ENCODE results near the gene EIF4B.
A peak's percentile ranks its signal among the peaks of the same experiment; 100 is the strongest.

EIF4B gene

GRCh38 chr12:53047221-53048032 is 41.2 kb downstream of the EIF4B start:
- peak in 3 of 4 experiments; percentile 31 to 70 (median 37) for DNase-seq

DNA sequence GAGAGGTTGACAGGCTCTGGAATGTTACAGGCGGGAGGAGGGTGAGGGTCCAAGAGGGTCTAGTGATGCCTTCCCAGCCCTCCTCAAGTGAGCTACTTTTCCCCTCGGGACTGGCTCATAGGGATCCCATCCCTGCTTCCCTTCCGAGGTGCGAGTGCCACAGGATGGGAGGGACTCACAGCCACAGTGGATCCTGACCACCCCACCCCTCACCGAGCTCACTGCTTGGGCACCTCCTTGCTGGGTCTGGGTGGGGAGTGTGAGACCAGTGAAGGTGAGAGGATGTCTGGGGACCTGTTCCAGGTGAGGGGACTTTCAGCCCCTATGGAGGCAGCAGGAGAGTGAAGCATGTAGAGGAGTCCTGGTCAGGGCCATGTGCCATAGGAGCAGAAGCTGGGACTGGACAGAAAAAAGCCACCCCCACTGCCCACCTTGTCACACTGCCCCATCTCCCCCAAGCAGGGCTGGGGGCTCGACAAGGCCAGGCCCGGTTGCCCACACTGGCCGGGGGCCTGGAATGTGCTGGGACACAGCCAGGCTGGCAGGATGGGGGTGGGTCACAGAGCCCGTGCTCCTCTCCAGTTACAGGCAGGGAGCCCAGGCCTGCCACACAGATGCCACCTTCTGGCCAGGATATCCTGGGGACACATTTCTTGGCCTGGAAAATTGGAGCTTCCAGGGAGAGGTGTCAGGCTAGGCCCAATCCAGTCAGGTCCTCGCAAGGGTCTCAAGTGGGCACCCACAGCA is 42.0 kb downstream of the EIF4B start:
- no peak for DNase-seq

DNA sequence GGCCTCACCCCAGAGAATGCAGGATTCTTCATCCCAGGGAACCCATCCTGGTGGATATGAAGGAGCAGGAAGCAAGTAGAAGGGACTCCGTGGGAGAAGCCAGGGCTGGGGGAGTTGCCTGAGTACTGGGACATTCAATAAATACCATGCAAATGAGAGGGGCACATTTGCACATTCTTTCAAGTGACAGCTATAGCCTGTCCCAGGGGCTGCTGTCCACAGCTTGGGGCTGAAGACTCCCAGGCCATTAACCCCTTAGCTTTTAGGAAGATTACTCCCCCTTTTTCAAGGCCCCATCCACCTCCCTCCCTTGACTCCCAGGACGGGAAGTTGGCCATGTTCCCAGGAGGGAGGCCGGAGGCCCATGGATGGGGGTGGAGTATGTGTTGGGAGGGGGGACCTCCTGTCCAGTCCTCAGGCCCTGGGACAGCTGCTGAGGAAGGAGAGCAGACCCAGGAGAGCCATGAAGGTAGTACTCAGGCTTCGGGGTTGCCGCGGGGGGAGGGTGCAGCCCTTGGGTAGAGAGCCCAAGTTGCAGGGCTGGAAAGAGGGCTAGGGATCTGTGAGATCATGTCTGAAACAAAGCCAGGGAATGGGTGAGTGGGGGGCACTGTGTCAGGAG is 42.6 kb downstream of the EIF4B start:
- DNase-seq: no peak

GRCh38 chr12:53049571-53050318 is 43.5 kb downstream of the EIF4B start, which contains the start of gene TNS2:
Gene TNS2, plus strand, starts transcription at chr12:53050065. Its CDS starts 121 bp downstream, at chr12:53050186.
- DNase-seq: no peak

DNA sequence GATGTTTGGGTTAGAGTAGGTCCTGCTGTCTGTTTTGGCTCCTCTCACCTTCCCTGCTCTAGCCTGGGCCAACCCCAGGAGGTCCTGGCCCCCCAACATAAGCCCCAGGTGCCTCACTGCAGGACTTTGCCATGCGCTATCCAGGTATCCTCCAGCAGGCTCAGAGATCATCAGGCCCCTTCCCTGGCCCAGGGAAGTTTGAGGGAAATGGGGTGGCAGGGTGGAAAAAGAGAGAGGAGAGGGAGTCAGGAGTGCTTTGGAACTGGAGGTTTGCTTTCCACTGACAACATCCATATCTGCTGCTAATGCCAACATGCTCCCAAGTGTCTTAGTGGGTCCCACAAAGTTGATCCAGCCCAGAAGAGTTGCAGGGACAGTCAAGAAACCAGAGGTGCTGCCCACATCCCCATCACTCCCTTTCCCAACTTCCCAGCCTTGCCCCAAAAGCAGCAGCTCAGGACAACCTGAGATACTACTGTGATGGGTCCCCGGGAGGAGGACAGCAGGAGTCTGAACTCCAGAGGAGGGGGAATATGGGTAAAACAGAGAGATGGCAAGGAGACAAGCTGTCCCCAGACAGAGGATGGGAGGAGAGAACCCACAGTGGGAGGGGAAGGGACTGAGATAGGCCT is 44.3 kb downstream of the EIF4B start:
- no peak for DNase-seq

DNA sequence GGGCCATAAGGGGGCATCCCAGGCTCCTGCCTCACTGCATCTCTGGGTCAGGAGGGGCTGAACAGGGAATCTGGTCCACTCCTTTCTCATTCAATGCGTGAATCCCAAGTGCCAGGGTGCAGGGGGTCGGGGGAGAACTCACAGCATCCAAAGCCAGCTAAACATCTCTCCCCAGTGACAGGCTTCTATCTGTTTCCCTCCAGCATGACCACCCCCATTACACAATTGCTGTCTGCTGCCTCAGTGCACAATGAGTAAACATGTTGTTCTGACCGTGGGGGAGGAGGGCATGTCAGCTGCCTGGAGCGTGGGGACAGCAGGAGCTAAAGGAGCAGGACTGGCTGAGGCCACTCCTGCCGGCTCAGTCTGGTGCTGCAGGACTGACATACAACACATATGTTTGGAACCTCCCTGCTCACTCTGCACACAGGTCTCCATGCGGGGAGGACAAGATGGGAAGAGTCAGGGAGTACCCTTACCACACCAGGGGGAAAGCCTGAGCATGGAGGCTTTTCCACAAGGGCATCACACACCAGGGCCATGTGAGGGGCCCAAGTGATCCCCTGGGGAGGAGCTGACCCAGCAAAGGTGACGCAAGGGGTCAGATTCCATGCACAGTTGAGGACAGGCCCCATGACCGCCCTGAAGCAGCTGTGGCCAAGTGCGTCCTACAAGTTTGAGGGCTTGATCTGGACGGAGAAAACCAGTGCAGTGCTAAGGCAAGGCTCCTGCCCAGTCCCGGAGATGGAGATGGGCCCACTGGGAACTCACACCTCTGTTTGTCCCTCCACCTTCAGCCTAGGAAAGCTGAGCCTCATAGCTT is 45.0 kb downstream of the EIF4B start:
- DNase-seq: no peak

DNA sequence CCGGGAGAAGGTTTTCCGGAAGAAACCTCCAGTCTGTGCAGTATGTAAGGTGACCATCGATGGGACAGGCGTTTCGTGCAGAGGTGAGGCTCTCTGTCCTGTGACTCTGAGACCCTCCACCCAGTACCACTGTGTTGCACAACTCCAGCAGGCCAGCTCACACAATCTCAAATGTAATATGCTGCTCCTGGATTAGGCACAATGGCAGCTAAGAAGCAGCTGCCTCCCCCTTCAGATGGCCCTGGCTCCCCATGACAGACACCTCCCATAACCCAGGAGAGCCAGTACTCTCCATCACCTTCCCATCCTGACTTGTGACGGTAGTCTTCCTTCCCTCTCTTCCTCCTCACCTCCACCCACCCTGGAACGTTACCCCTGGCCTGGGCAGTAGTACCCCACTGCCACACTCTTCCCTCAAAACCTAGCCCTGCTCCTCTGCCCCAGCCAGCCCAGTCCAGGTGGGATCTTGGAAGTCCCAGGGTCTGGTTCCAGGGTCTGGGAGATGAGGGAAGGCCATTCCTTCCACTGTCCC is 45.7 kb downstream of the EIF4B start:
- DNase-seq: no peak

DNA sequence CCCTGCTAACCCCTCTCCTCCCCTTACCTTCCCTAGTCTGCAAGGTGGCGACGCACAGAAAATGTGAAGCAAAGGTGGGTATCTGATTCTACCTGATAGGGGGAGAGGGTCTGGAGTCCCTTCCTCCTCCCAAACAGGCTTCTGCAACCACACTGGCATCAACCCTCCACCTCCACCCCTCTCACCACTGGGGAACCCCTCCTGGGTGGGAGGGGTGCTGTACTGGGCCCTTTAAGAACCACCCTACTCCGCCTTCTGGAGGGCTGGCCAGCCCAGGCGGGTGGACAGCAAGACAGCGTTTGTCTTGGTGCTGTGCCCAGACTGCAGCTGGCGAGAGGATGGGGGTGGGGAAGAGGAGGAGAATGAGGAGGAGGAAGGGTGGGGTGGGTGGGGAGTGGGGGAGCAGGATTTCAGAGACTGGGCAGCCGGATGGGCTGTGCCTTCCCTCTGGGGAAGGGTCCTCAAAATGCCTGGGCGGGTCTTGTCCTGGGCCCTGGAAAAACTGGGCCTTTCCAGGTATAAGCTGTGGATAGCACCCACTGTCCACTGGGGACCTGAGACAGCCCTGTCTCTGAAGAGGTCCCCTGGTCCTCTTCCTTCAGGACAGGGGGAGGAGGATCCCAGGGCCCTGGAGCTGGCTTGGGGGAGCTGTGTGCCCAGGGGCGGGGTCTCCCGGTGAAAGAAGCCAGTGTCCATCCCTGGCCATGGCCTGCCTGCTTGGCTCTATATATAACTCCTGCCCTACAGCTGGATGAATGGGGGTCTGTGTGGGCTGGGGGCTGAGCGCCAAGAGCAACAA is 46.4 kb downstream of the EIF4B start:
- DNase-seq: no peak

GRCh38 chr12:53053218-53054111 is 47.2 kb downstream of the EIF4B start:
- peak in 2 of 4 experiments; percentile 24 to 46 for DNase-seq

DNA sequence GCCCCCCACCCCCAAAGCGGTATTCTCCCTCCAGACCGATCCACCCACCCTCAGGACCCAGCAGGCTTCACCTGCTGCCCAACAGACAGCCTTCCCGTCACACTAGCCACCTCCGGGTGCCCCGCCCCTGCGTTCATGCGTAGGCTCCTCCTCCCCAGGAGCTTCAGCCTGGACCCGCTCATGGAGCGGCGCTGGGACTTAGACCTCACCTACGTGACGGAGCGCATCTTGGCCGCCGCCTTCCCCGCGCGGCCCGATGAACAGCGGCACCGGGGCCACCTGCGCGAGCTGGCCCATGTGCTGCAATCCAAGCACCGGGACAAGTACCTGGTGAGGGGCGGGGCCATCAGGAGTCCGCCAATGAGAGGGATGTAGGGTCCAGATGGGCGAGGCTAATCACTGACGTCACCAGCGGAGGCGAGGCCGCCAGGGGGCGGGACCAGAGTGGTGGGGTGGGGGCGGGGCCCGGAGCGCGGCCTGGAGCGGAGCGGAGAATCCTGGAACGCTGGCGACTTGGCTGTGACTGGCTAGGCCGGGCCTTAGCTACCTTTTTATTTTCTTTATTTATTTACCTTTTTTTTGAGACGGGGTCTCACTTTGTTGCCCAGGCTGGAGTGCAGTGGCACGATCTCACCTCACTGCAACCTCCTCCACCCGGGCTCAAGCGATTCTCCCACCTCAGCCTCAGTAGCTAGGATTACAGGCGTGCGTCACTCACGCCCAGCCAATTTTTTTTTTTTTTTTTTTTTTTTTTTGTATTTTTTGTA is 48.0 kb downstream of the EIF4B start:
- peak; percentile 63 to 87 (median 82) for DNase-seq

DNA sequence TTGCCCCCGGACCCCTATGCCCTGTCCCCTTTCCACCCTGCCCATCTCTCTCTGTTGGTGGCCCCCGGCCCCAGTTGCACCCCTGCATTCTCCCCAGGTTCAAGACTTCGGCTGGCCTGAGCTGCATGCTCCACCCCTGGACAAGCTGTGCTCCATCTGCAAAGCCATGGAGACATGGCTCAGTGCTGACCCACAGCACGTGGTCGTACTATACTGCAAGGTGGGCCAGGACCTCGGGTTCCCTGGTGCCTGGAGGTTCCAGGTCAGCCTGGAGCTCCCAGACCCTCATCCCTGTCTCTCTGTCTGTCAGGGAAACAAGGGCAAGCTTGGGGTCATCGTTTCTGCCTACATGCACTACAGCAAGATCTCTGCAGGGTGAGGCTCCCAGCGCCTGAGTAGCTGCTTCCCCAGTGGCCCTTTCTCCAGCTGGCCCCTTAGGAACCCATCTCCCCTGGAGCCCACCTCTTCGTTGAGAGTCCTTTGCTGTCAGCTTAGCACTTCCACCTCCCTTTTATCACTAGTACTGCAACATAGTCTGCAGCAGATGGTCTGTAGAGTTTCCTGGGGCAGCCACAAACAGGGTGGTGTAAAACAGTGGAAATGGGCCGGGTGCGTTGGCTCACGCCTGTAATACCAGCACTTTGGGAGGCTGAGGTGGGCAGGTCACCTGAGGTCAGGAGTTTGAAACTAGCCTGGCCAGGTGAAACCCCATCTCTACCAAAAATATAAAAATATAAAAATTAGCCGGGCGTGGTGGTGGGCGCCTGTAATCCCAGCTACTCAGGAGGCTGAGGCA is 49.4 kb downstream of the EIF4B start:
- no peak for DNase-seq

DNA sequence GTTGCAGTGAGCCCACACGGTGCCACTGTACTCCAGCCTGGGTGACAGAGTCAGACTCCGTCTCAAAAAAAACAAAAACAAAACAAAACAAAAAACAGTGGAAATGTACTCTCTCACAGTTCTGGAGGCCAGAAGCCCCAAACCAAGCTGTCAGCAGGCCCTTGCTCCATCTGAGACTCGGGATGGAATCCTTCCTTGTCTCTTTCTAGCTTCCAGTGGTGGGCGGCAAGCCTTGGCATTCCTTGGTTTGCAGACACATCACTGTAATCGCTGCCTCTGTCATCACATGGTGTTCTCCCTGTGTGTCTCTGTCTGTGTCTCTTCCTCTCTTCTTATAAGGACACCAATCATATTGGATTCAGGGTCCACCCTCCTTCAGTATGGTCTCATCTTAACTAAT is 50.0 kb downstream of the EIF4B start:
- no peak for DNase-seq

DNA sequence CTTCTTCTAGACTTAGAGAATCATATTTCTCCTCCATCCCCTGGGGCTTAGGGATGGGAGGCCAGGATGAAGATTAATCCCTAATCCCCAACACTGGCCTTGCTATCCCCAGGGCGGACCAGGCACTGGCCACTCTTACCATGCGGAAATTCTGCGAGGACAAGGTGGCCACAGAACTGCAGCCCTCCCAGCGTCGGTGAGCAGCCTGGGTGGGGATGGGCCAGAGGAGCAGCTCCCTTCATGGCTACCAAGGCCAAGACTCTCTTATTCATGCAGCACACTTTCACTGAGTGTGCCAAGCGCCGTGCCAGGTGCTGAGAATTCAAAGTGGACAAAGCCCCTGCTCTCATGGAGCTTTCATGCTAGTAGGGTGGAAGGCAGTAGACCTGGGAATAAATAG is 50.6 kb downstream of the EIF4B start:
- DNase-seq: no peak

DNA sequence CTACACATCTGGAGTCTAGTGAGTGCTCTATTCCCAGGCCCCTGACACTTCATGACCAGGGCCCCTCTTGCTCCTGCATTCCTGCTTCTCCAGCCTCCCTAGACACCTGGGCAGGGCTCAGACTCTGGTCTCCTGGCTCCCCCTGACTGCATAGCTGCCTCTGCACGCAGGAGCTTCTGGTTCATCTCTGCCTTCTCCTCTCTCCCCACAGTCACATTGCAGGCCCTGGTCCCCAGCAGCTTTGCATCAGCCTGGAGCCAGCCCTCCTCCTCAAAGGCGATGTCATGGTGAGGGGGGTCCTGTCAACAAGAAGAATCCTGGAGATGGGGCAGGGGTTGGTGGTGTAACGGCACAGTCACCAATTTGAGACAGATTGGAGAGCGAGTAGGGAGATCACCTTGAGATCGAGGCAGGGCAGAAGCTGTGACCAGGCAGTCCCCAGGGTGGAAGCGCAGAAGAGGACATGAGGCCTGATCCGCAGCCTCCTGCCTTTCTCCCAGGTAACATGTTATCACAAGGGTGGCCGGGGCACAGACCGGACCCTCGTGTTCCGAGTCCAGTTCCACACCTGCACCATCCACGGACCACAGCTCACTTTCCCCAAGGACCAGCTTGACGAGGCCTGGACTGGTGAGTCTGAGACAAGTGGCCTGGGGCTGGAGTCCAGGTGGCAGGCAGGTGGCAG is 51.7 kb downstream of the EIF4B start:
- no peak for DNase-seq

- no peak for DNase-seq
Measured at GRCh38 chr12:53058674-53059433, 52.6 kb downstream of the EIF4B start.

- no peak for DNase-seq
Measured at GRCh38 chr12:53059434-53060063, 53.3 kb downstream of the EIF4B start.

Data from activated naive CD4-positive, alpha-beta T cell (primary cell).